K562 (cell line): ENCODE data around the gene ALOXE3. TPM values are rescaled to one million over a fixed set of nuclear protein-coding genes. Genes with fewer than 3 reads are reported as not detected.

Experiments used
- BCL6 ChIP-seq: fragments of 250-450 bp; sonication (Bioruptor Pico); IDR thresholded peaks from 2 replicates; pipeline ENCODE4 v1.4.0; 2020
- DACH1 ChIP-seq: fragments of 450-650 bp; IDR thresholded peaks from 2 replicates; pipeline ENCODE4 v1.6.1; 2018; ENCODE audit not compliant: partially characterized antibody
- DEAF1 ChIP-seq: fragments of 450-650 bp; formaldehyde crosslinking; IDR thresholded peaks from 2 replicates; pipeline ENCODE4 v1.4.0; 2020; ENCODE audit warnings: mild to moderate bottlenecking, moderate library complexity
- E2F6 ChIP-seq, 2 experiments: IDR thresholded peaks; 2 replicates each; pipeline ENCODE4 v1.6.1; 2011; ENCODE audit warnings: borderline replicate concordance in 1 of 2, control low read depth in 1 of 2, low read depth in 1 of 2, low read length in 1 of 2, mild to moderate bottlenecking in 1 of 2, mixed read lengths in 1 of 2, moderate library complexity in 1 of 2; ENCODE audit not compliant: insufficient read depth in 1 of 2, insufficient read length in 1 of 2, poor library complexity in 1 of 2, severe bottlenecking in 1 of 2; ENCODE audit errors: extremely low read depth in 1 of 2
- PML ChIP-seq: IDR thresholded peaks from 2 replicates; pipeline ENCODE4 v1.6.1; 2012; ENCODE audit warnings: low read length, inconsistent platforms
- PRPF4 ChIP-seq: fragments of 200-400 bp; formaldehyde crosslinking; IDR thresholded peaks from one replicate; pipeline ENCODE4 v1.6.1; 2017; ENCODE audit warnings: low read length, low read depth, mild to moderate bottlenecking; ENCODE audit not compliant: insufficient read depth, poor library complexity, severe bottlenecking
- PTBP1 ChIP-seq: fragments of 200-400 bp; formaldehyde crosslinking; IDR thresholded peaks from 2 replicates; pipeline ENCODE4 v1.6.1; 2017; ENCODE audit warnings: low read depth, low read length
- TFAP4 ChIP-seq: sonication (generic); formaldehyde crosslinking; IDR thresholded peaks from 2 replicates; pipeline ENCODE4 v1.8.0; 2022; ENCODE audit warnings: missing genetic modification reagents, mild to moderate bottlenecking, moderate library complexity, borderline replicate concordance
- TOE1 ChIP-seq, 2 experiments: fragments of 450-650 bp in 1 of 2; sonication (generic) in 1 of 2; formaldehyde crosslinking in 1 of 2; IDR thresholded peaks; 2 replicates each; pipeline versions ENCODE4 v1.7.1 to v1.8.0; 2016 to 2022; ENCODE audit warnings: borderline replicate concordance in 2 of 2, mild to moderate bottlenecking in 2 of 2, antibody characterized with exemption in 1 of 2, inconsistent platforms in 1 of 2, low read depth in 1 of 2, missing genetic modification reagents in 1 of 2, moderate library complexity in 1 of 2
- ZBED1 ChIP-seq: IDR thresholded peaks from 2 replicates; pipeline ENCODE4 v1.6.1; 2014
- ZBTB7A ChIP-seq: IDR thresholded peaks from 2 replicates; pipeline ENCODE4 v1.6.1; 2011; ENCODE audit warnings: low read depth, mild to moderate bottlenecking, low read length, moderate library complexity, borderline replicate concordance; ENCODE audit not compliant: control insufficient read depth
- ZNF143 ChIP-seq: sonication (generic); formaldehyde crosslinking; IDR thresholded peaks from 2 replicates; pipeline ENCODE4 v1.9.0; 2022; ENCODE audit warnings: mild to moderate bottlenecking, missing genetic modification reagents
- ZNF318 ChIP-seq, 2 experiments: fragments of 450-650 bp; IDR thresholded peaks; 2 replicates each; pipeline ENCODE4 v1.6.1; 2016; ENCODE audit warnings: mild to moderate bottlenecking in 2 of 2, borderline replicate concordance in 1 of 2, low read depth in 1 of 2, moderate library complexity in 1 of 2
- polyA plus RNA-seq, 8 experiments: library from polyadenylated mRNA; depleted of rRNA in 4 of 8; stranded (reverse) in 5 of 8; unstranded in 3 of 8; fragments of >200 nt; fragmentation: Nextera tagmentation in 2 of 8; fragmentation: Illumina TruSeq in 1 of 8; extraction: Ambion mirVana in 2 of 8; extraction: Trizol in 1 of 8; gene quantifications; 2 replicates each; pipeline versions ENCODE4 v1.2.1 to v1.2.3, GENCODE V29; 2011 to 2014; ENCODE audit warnings: inconsistent platforms in 1 of 8, missing spikeins in 1 of 8
- total RNA-seq, 7 experiments: library from RNA; depleted of rRNA in 6 of 7; stranded (reverse); fragments of >200 nt in 6 of 7; fragmentation: Illumina TruSeq in 2 of 7; extraction: Trizol in 2 of 7; gene quantifications; 2 replicates each; pipeline versions ENCODE4 v1.2.1 to v1.2.3, GENCODE V29; 2011 to 2021; ENCODE audit warnings: low replicate concordance in 1 of 7

Gene ALOXE3
- total and polyA plus RNA-seq, 9 of the 15 experiments (the other 6 are each of a cell fraction or from before 2014, with no cell fraction given), result 0.04 TPM; not detected in 8

- TF ChIP-seq DEAF1 (CRISPR knock-in tag) (no peak), ZBED1 (no peak), ZNF318 (IDR thresholded peaks at IDR 0.05; ENCODE audit: borderline replicate concordance in 1 of 2, low read depth in 1 of 2) (no peak), PRPF4 (no peak), DACH1 (no peak), TFAP4 (CRISPR knock-in tag) (no peak), ZBTB7A (no peak; the same call in 1 of the 2 replicates), ZNF143 (CRISPR knock-in tag) (0 out of 2 replicates have a peak, but pooled peaks have one; percentile 36), PML (no peak), E2F6 (IDR thresholded peaks at IDR 0.05; ENCODE audit: borderline replicate concordance in 1 of 2, extremely low read depth in 1 of 2, insufficient read depth in 1 of 2, insufficient read length in 1 of 2, low read depth in 1 of 2, low read length in 1 of 2, poor library complexity in 1 of 2, severe bottlenecking in 1 of 2) (no peak), BCL6 (CRISPR knock-in tag) (no peak), TOE1 (IDR thresholded peaks at IDR 0.05; ENCODE audit: borderline replicate concordance) (0 out of 2 replicates have a peak, but pooled peaks have one; percentile 15), TOE1 (CRISPR knock-in tag; IDR thresholded peaks at IDR 0.05; ENCODE audit: borderline replicate concordance, low read depth) (no peak), PTBP1 (no peak)
Observed at GRCh38 chr17:8162233-8162996, 44.1 kb upstream of the ALOXE3 start, which contains the start of gene VAMP2 (continued).
